ENCODE data around the gene ZNF394.

ZNF394 gene

DNA sequence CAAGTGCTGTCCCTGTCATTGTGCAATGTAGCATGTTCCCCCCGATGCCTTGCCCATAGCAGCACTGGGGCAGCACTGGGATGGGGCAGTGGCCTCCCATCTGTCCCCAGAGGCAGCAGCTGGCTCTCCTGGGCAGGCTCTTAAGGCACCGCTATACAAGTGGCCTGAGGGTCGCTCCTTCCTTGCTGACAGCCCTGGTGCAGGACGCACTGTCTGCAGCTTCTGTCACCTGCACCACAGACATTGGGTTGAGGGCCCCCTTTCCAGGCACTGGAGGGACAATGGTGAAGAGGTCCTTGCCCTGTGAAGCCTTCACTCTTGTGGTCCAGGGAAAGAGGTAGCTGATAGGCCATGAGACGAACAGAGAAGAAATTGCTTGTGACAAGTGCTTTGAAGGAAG is 50.8 kb downstream of the ZNF394 start:
- no peak for DNase-seq (ENCODE audit: low read depth in 3 of 3)

- no peak for DNase-seq (ENCODE audit: low read depth in 3 of 3)
These were observed 51.2 kb downstream of the ZNF394 start for GRCh38 chr7:99448855-99449254.

DNA sequence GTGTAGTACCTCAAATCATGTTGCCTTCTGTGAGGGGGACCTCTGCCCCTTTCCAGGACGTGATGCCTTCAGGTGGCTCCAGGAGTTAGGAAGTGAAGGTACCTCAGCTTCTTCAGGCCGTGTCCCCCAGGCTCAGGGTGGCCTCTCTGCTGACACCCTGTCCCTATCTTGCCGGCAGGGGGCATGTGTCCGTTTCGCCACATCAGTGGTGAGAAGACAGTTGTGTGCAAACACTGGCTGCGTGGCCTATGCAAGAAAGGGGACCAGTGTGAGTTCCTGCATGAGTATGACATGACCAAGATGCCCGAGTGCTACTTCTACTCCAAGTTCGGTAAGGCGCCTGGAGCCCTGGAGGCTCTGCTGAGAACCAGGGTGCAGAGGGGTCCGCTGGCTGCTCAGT is 52.1 kb downstream of the ZNF394 start:
- no peak for DNase-seq (ENCODE audit: low read depth in 3 of 3)

DNA sequence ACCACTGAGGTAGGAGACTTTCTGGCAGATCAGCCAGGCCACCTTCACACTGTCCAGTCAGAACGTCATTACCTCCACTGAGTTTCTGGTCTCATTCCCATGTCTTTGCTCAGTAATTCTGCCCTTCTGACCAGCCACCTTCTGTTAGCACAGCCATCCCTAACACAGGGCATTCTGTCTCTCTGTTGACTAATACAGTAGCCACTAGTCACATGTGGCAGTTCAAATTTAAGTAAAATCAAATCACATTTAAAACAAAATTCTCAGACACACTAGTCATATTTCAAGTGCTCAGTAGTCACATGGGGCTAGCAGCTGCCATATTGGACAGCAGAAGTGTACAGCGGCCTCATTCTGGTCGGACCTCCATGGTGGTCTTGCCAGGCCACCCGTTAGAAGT is 54.0 kb downstream of the ZNF394 start:
- DNase-seq (ENCODE audit: low read depth in 3 of 3) = no peak

Data from stimulated activated CD4-positive, alpha-beta T cell treated with anti-CD3 and anti-CD28 coated beads, TNF-alpha, amount 100 ng/mL, for 24 hours (primary cell).